Mesothelial cell of epicardium (in vitro differentiated cells): ENCODE data around the gene PYCR2. TPM values are rescaled to one million over a fixed set of nuclear protein-coding genes. Genes with fewer than 3 reads are reported as not detected.

ENCODE experiments used
- DNase-seq, 2 experiments: peaks; one replicate each; pipeline ENCODE4 v3.0.0; 2021; ENCODE audit warnings: low spot score in 2 of 2; ENCODE audit not compliant: unreplicated experiment in 2 of 2
- H3K27ac Mint-ChIP-seq: 2 replicates; pipeline ENCODE4 v1.8.0; 2021; ENCODE audit warnings: mixed read lengths
- H3K27me3 Mint-ChIP-seq: 2 replicates; pipeline ENCODE4 v1.8.0; 2021; ENCODE audit warnings: low read depth, mixed read lengths
- H3K36me3 Mint-ChIP-seq: 2 replicates; pipeline ENCODE4 v1.8.0; 2021; ENCODE audit warnings: mixed read lengths
- H3K4me1 Mint-ChIP-seq: 2 replicates; pipeline ENCODE4 v1.8.0; 2021; ENCODE audit warnings: mixed read lengths
- H3K4me3 Mint-ChIP-seq: 2 replicates; pipeline ENCODE4 v1.8.0; 2021; ENCODE audit warnings: mild to moderate bottlenecking, moderate library complexity, mixed read lengths
- H3K9me3 Mint-ChIP-seq: 2 replicates; pipeline ENCODE4 v1.8.0; 2021; ENCODE audit warnings: mixed read lengths
- CTCF ChIP-seq: fragments of 200-600 bp; sonication (generic); IDR thresholded peaks from one replicate; pipeline ENCODE4 v1.5.0; 2021; ENCODE audit warnings: antibody characterized with exemption; ENCODE audit not compliant: unreplicated experiment
- microRNA-seq: library from miRNA; unstranded; fragments of <30 nt; microRNA quantifications from one replicate; pipeline ENCODE4 v1.2.0, GENCODE V29; 2021; ENCODE audit warnings: inconsistent platforms, mixed read lengths
- total RNA-seq: library from RNA; stranded (reverse); gene quantifications from 3 replicates; pipeline ENCODE4 v1.2.1, GENCODE V29; 2021

PYCR2 gene
- total RNA-seq, 1 donor from 2014 or later: 38.9 TPM

GRCh38 chr1:225872075-225872430 lies 52.0 kb downstream of the PYCR2 start:
- Mint-ChIP-seq H3K27me3 (no peaks in the 10 kb centered on the region), H3K4me3 (no peak overlapping the region), H3K9me3 (no peaks in the 10 kb centered on the region), H3K27ac (no peak overlapping the region), H3K36me3 (peaks cover 20% of the 10 kb centered on the region), H3K4me1 (no peaks in the 10 kb centered on the region)
- no peak for DNase-seq
- TF ChIP-seq CTCF: no peak

GRCh38 chr1:225871359-225872074 lies 52.5 kb downstream of the PYCR2 start:
- H3K36me3 Mint-ChIP-seq: peaks cover 21% of the 10 kb centered on the region
- no peaks in the 10 kb centered on the region for H3K9me3 Mint-ChIP-seq
- no peak overlapping the region for H3K27ac Mint-ChIP-seq

GRCh38 chr1:225870911-225871310 lies 53.1 kb downstream of the PYCR2 start:
- no peak for TF ChIP-seq CTCF
- H3K27me3 Mint-ChIP-seq: no peaks in the 10 kb centered on the region
- no peaks in the 10 kb centered on the region for H3K4me1 Mint-ChIP-seq
- no peaks in the 10 kb centered on the region for H3K9me3 Mint-ChIP-seq
- H3K4me3 Mint-ChIP-seq: no peak overlapping the region
- no peak for DNase-seq
- no peak overlapping the region for H3K27ac Mint-ChIP-seq
- H3K36me3 Mint-ChIP-seq: peaks cover 21% of the 10 kb centered on the region

More at GRCh38 chr1:225871359-225872074, 52.5 kb downstream of the PYCR2 start:
- Mint-ChIP-seq H3K4me1 (no peaks in the 10 kb centered on the region), H3K27me3 (no peaks in the 10 kb centered on the region), H3K4me3 (no peak overlapping the region)
- TF ChIP-seq CTCF: no peak
- no peak for DNase-seq

Small RNAs within 50 kb of the gene (microRNA-seq; reads per million reads assigned to microRNA genes)
- gene MIR6741: 2.1 reads per million

Other genes with a start within 250 kb of the PYCR2 start
- gene SRP9, start 146.4 kb downstream of the PYCR2 start, total RNA-seq: 241 to 259 TPM (median 251 TPM) in 3 replicates
- gene EPHX1, start 114.1 kb downstream of the PYCR2 start, total RNA-seq: 34.7 to 37.2 TPM (median 35.9 TPM) in 3 replicates
- gene TMEM63A, start 41.9 kb downstream of the PYCR2 start, total RNA-seq: 75.7 to 81.5 TPM (median 78.4 TPM) in 3 replicates
- gene LEFTY1, start 35.1 kb downstream of the PYCR2 start, total RNA-seq: 1.6 to 1.7 TPM (median 1.6 TPM) in 3 replicates
- 0.38 to 0.74 TPM (median 0.57 TPM) in 3 replicates for gene LEFTY2, start 17.0 kb upstream of the PYCR2 start, total RNA-seq
- 21.2 to 22.9 TPM (median 21.5 TPM) in 3 replicates for gene SDE2, start 75.1 kb upstream of the PYCR2 start, total RNA-seq
- 796 to 806 TPM (median 800 TPM) in 3 replicates for gene H3-3A, start 138.5 kb upstream of the PYCR2 start, total RNA-seq